SK-N-SH treated with all-trans-retinoic acid at 6 μM for 48 hours (cell line): ENCODE data around the gene LMO7.

ENCODE experiments used
- ATAC-seq: fragments of 200-7000 bp; cut with Tn5 transposase; 3 replicates; pipeline ENCODE4 v1.9.1; 2020; ENCODE audit warnings: mild to moderate bottlenecking, moderate library complexity
- ARNTL ChIP-seq: fragments of 450-650 bp; formaldehyde crosslinking; IDR thresholded peaks from 2 replicates; pipeline ENCODE4 v1.5.0; 2020; ENCODE audit warnings: low read depth, mild to moderate bottlenecking, moderate library complexity, borderline replicate concordance
- BACH2 ChIP-seq: fragments of 250-450 bp; sonication (Bioruptor Pico); IDR thresholded peaks from 2 replicates; pipeline ENCODE4 v1.9.0; 2021; ENCODE audit warnings: mild to moderate bottlenecking, borderline replicate concordance
- CREB5 ChIP-seq: fragments of 250-450 bp; sonication (Bioruptor Pico); IDR thresholded peaks from 2 replicates; pipeline ENCODE4 v1.5.1; 2020; ENCODE audit warnings: low read depth, mild to moderate bottlenecking, moderate library complexity
- ESRRG ChIP-seq: fragments of 250-450 bp; sonication (Bioruptor Pico); IDR thresholded peaks from 2 replicates; pipeline ENCODE4 v1.6.1; 2021; ENCODE audit warnings: mild to moderate bottlenecking
- GLIS3 ChIP-seq: fragments of 250-450 bp; sonication (Bioruptor Pico); IDR thresholded peaks from 2 replicates; pipeline ENCODE4 v1.5.0; 2020; ENCODE audit warnings: mild to moderate bottlenecking, moderate library complexity
- ISL1 ChIP-seq: fragments of 250-450 bp; sonication (Bioruptor Pico); IDR thresholded peaks from 2 replicates; pipeline ENCODE4 v2.1.2; 2022; ENCODE audit warnings: mild to moderate bottlenecking, moderate library complexity
- OSR1 ChIP-seq: fragments of 250-450 bp; sonication (Bioruptor Pico); IDR thresholded peaks from 2 replicates; pipeline ENCODE4 v1.8.0; 2022; ENCODE audit warnings: moderate library complexity, mild to moderate bottlenecking, inconsistent platforms
- POU6F1 ChIP-seq: fragments of 250-450 bp; sonication (Bioruptor Pico); IDR thresholded peaks from 2 replicates; pipeline ENCODE4 v1.8.0; 2021; ENCODE audit warnings: low read depth, mild to moderate bottlenecking, moderate library complexity, borderline replicate concordance
- PPARA ChIP-seq: fragments of 250-450 bp; sonication (Bioruptor Pico); IDR thresholded peaks from 2 replicates; pipeline ENCODE4 v1.5.0; 2020; ENCODE audit warnings: mild to moderate bottlenecking, borderline replicate concordance
- RARB ChIP-seq: fragments of 250-450 bp; sonication (Bioruptor Pico); IDR thresholded peaks from 2 replicates; pipeline ENCODE4 v1.8.0; 2021; ENCODE audit warnings: mild to moderate bottlenecking, moderate library complexity
- SNAI2 ChIP-seq: fragments of 250-450 bp; sonication (Bioruptor Pico); IDR thresholded peaks from 2 replicates; pipeline ENCODE4 v1.5.0; 2020; ENCODE audit warnings: mild to moderate bottlenecking, moderate library complexity
- TCF4 ChIP-seq: fragments of 250-450 bp; sonication (Bioruptor Pico); IDR thresholded peaks from 2 replicates; pipeline ENCODE4 v1.8.0; 2021; ENCODE audit warnings: mild to moderate bottlenecking, moderate library complexity, borderline replicate concordance
- TOX ChIP-seq: fragments of 250-450 bp; sonication (Bioruptor Pico); IDR thresholded peaks from 2 replicates; pipeline ENCODE4 v1.8.0; 2021; ENCODE audit warnings: mild to moderate bottlenecking, moderate library complexity, borderline replicate concordance
- ZC3H10 ChIP-seq: fragments of 250-450 bp; sonication (Bioruptor Pico); IDR thresholded peaks from 2 replicates; pipeline ENCODE4 v1.5.1; 2021; ENCODE audit warnings: mild to moderate bottlenecking, moderate library complexity
- ZFP3 ChIP-seq: fragments of 250-450 bp; sonication (Bioruptor Pico); IDR thresholded peaks from 2 replicates; pipeline ENCODE4 v1.5.0; 2020; ENCODE audit warnings: mild to moderate bottlenecking, moderate library complexity
- ZFP30 ChIP-seq: fragments of 450-650 bp; formaldehyde crosslinking; IDR thresholded peaks from 2 replicates; pipeline ENCODE4 v1.5.0; 2022; ENCODE audit warnings: mild to moderate bottlenecking, moderate library complexity
- ZNF565 ChIP-seq: fragments of 450-650 bp; formaldehyde crosslinking; conservative IDR thresholded peaks from 2 replicates; pipeline ENCODE4 v1.5.0; 2020; ENCODE audit warnings: low read depth, mild to moderate bottlenecking, moderate library complexity
- ZNF70 ChIP-seq: fragments of 450-650 bp; formaldehyde crosslinking; IDR thresholded peaks from 2 replicates; pipeline ENCODE4 v1.5.0; 2020; ENCODE audit warnings: mild to moderate bottlenecking, moderate library complexity
- ZNF8 ChIP-seq: fragments of 450-650 bp; formaldehyde crosslinking; IDR thresholded peaks from 2 replicates; pipeline ENCODE4 v1.5.0; 2020; ENCODE audit warnings: mild to moderate bottlenecking, moderate library complexity
- TF ChIP-seq, protein P1 (sequence below): fragments of 250-450 bp; sonication (Bioruptor Pico); IDR thresholded peaks from 2 replicates; pipeline ENCODE4 v1.5.0; 2020; ENCODE audit warnings: mild to moderate bottlenecking, moderate library complexity

LMO7 gene

GRCh38 chr13:75666646-75667351 is 30.7 kb downstream of the LMO7 start:
- ATAC-seq: no peak
- no peak for TF ChIP-seq ZC3H10 (CRISPR knock-in tag)
- TF ChIP-seq TOX: no peak
- no peak for TF ChIP-seq GLIS3 (CRISPR knock-in tag)
- TF ChIP-seq PPARA (CRISPR knock-in tag): no peak
- no peak for TF ChIP-seq ISL1 (CRISPR knock-in tag)
- TF ChIP-seq CREB5 (CRISPR knock-in tag): no peak
- TF ChIP-seq ZFP30 (CRISPR knock-in tag): no peak
- TF ChIP-seq ESRRG: no peak
- no peak for TF ChIP-seq ARNTL (CRISPR knock-in tag)
- TF ChIP-seq, protein P1, sequence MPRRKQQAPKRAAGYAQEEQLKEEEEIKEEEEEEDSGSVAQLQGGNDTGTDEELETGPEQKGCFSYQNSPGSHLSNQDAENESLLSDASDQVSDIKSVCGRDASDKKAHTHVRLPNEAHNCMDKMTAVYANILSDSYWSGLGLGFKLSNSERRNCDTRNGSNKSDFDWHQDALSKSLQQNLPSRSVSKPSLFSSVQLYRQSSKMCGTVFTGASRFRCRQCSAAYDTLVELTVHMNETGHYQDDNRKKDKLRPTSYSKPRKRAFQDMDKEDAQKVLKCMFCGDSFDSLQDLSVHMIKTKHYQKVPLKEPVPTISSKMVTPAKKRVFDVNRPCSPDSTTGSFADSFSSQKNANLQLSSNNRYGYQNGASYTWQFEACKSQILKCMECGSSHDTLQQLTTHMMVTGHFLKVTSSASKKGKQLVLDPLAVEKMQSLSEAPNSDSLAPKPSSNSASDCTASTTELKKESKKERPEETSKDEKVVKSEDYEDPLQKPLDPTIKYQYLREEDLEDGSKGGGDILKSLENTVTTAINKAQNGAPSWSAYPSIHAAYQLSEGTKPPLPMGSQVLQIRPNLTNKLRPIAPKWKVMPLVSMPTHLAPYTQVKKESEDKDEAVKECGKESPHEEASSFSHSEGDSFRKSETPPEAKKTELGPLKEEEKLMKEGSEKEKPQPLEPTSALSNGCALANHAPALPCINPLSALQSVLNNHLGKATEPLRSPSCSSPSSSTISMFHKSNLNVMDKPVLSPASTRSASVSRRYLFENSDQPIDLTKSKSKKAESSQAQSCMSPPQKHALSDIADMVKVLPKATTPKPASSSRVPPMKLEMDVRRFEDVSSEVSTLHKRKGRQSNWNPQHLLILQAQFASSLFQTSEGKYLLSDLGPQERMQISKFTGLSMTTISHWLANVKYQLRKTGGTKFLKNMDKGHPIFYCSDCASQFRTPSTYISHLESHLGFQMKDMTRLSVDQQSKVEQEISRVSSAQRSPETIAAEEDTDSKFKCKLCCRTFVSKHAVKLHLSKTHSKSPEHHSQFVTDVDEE (CRISPR knock-in tag): no peak
- TF ChIP-seq ZNF70 (CRISPR knock-in tag): no peak

GRCh38 chr13:75669706-75670105 is 33.6 kb downstream of the LMO7 start:
- peak; percentile 25 for ATAC-seq
- TF ChIP-seq ESRRG (no peak), ZNF8 (no peak), ZFP3 (CRISPR knock-in tag) (no peak), PPARA (CRISPR knock-in tag) (no peak), RARB (no peak), SNAI2 (CRISPR knock-in tag) (no peak)
- TF ChIP-seq, protein P1 (CRISPR knock-in tag): no peak

GRCh38 chr13:75670496-75670895 is 34.4 kb downstream of the LMO7 start:
- no peak for TF ChIP-seq ZFP30 (CRISPR knock-in tag)
- no peak for TF ChIP-seq GLIS3 (CRISPR knock-in tag)
- ATAC-seq: peak; percentile 39

DNA sequence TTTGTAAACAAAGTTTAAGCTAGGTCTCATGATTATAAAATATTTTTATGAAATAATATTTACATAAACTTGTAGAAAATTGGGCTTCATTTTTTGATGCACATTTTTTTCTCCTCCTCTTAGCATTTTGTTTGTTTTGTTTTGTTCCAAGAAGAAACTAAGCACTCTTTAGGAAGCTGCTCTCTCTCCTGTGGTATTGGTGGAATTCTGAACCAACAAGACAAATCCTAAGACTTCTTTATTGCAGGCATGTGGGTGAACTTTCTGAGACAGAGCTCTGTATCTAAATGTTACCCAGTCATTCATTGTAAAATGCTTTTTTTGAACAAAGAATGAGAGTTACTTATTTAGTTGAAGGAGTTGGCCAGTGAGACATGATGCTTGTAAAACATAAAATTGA is 39.3 kb downstream of the LMO7 start:
- ATAC-seq: no peak
- no peak for TF ChIP-seq POU6F1
- no peak for TF ChIP-seq ZC3H10 (CRISPR knock-in tag)
- TF ChIP-seq ZNF565: no peak
- TF ChIP-seq PPARA (CRISPR knock-in tag): no peak
- no peak for TF ChIP-seq TOX
- TF ChIP-seq TCF4 (CRISPR knock-in tag): no peak
- TF ChIP-seq, protein P1 (CRISPR knock-in tag): no peak
- no peak for TF ChIP-seq ZNF8
- TF ChIP-seq ARNTL (CRISPR knock-in tag): no peak
- no peak for TF ChIP-seq ZFP30 (CRISPR knock-in tag)
- no peak for TF ChIP-seq GLIS3 (CRISPR knock-in tag)
- TF ChIP-seq CREB5 (CRISPR knock-in tag): no peak
- no peak for TF ChIP-seq BACH2 (CRISPR knock-in tag)
- no peak for TF ChIP-seq OSR1 (CRISPR knock-in tag)
